Endometrial microvascular endothelial cells (primary cell): ENCODE results near the gene ASS1. TPM values are rescaled to one million over a fixed set of nuclear protein-coding genes. Genes with fewer than 3 reads are reported as not detected.

Experiments used
- in situ Hi-C: cut with HindIII; loops from 2 replicates; pipeline ENCODE4 v1.10.0; 2017; ENCODE audit warnings: low sequenced_read_pairs, low pct_unique_long_range_greater_than_20kb; ENCODE audit errors: inconsistent ontology term
- total RNA-seq: library from RNA; depleted of rRNA; stranded (reverse); fragments of >200 nt; gene quantifications from one replicate; pipeline ENCODE4 v1.2.3, GENCODE V29; 2015; ENCODE audit errors: inconsistent ontology term

Gene ASS1
- total RNA-seq, 1 donor from 2014 or later: 0.93 TPM

- in situ Hi-C loops: no loop called here
Measured at GRCh38 chr9:130448771-130449603, 4.2 kb downstream of the ASS1 start.

- in situ Hi-C loops: no loop called here
Measured at GRCh38 chr9:130450344-130451003, 5.7 kb downstream of the ASS1 start.

DNA sequence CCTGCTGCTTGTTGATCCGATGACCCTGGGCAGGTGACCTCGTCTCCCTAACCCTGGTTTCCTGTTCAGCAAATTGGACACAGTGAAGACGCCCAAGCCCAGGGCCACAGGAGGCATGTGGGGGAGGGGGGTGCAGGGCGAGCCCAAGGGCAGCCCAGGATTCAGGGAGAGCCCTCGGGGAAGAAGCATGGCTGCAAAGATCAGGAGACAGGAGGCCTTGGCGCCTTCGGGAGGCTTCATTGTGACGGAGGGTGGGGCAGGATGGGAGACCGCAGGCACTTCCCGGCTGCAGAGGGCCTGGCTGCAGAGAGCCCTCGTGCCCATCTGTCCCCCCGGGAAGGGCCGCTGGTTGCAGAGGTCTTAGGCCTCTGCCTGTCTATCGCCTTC is 6.2 kb downstream of the ASS1 start:
- in situ Hi-C loops: no loop called here

GRCh38 chr9:130451509-130452388 is 7.0 kb downstream of the ASS1 start:
- in situ Hi-C loops: no loop called here

DNA sequence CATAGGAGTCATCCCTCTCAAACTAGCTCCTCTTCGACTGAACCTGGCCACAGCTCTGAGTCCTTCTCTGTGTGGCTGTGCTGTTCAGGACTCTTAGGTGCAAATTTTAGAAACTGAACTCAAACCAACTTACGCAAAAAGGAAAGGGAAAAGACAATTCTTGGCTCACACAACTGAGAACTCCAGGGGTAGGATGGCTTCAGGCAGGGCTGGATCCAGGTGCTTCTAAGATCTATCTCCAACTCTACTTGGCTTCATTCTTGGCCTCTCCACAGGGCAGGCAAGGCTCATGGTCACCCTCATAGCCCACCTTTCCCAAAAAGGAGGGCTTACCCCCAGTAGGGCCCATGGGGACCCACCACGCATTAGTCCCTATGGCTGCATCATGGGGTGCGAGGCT is 8.1 kb downstream of the ASS1 start:
- in situ Hi-C loops: no loop called here

GRCh38 chr9:130453487-130453886 is 8.7 kb downstream of the ASS1 start:
- in situ Hi-C loops: no loop called here

- in situ Hi-C loops: no loop called here
Measured at GRCh38 chr9:130454096-130454811, 9.5 kb downstream of the ASS1 start.

DNA sequence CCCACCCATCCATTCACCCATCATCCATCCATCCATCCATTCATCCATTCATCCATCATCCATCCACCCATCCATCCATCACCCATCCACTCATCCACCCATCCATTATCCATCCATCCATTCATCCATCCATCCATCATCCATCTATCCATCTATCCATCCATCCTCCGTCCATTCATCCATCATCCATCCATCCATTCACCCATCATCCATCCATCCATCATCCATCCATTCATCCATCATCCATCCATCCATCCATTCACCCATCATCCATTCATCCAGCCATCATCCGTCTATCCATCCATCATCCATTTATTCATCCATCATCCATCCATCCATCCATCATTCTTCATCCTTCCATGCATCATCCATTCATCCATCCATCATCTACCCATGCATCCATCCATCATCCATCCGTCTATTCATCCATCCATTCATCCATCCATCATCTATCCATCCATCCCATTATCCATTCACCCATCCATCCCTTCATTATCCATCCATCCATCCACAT is 10.1 kb downstream of the ASS1 start:
- in situ Hi-C loops: no loop called here

DNA sequence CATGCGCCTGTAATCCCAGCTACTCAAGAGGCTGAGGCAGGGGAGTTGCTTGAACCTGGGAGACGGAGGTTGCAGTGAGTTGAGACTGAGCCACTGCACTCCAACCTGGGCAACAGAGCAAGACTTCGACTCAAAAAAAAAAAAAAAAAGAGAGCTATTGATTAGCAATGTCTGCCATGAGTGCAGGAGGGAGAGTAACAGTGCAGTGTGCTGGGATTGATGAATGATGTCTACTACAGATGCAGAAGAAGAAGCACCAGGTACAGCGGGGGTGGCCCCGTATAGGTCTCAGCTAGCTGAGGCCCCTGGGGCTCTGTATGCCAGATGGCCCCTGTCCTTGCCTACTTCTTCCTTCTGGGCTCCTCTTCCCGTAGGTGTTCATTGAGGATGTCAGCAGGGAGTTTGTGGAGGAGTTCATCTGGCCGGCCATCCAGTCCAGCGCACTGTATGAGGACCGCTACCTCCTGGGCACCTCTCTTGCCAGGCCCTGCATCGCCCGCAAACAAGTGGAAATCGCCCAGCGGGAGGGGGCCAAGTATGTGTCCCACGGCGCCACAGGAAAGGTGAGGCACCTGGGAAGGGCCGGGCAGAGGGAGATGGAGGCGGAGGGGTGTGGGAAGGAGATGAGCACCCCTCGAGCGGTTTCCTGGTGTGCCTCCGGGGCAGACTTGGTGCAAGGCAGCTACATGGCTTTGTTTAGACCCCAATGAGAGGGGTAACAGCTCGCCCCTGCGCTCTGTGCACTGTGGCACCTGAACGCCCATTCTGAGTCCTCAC is 13.5 kb downstream of the ASS1 start:
- in situ Hi-C loops: no loop called here

- in situ Hi-C loops: no loop called here
Measured at GRCh38 chr9:130458804-130459067, 14.0 kb downstream of the ASS1 start.

DNA sequence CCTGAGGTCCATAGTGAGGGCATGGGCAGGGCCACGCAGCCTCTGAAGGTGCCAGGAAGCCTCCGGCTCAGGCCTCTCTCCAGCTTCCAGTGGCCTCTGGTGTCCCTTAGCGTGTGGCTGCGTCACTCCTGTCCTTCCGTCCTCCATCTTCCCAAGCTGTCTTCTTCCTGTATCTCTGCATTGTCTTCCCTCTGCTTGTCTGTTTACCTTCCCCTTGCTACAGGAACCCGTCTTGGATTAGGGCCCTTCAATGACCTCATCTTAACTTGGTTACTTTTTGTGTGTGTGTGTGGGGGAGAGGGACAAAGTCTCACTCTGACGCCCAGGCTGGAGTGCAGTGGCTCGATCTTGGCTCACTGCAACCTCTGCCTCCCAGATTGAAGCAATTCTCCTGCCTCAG is 14.4 kb downstream of the ASS1 start:
- in situ Hi-C loops: no loop called here

DNA sequence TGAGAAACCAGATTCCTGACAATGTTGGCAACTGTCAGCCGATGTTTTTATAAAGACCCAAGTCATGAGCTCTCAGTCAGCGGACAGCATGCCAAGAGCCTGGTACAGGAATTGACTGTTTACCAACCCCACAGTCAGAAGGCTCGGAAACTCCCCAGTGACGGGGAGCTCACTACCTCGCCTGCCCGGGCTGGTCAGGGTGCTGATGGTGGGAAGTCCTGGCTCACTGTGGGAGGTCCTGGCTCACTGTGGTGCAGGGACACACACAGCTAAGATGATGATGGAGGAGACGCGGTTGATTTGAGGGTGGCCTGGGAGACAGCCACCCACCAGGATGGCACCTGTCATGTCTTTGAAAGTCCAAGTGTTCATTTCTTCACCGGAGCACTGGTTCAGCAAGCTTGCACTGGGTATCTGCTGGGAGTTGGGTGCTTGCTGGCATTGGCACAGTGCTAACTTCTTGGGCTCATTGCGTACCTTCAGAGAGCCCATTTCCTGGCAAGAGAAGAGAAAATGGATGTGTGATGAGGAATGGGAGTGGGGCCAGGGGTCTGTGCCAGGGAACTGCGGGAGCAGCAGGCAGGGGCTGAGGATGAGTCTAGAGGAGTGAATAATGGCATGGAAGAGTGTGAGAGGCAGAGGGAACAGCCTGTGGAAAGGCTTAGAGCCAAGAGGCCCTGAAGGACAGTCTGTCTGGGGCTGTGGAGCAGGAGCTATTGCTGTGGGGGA is 15.3 kb downstream of the ASS1 start:
- in situ Hi-C loops: no loop called here

DNA sequence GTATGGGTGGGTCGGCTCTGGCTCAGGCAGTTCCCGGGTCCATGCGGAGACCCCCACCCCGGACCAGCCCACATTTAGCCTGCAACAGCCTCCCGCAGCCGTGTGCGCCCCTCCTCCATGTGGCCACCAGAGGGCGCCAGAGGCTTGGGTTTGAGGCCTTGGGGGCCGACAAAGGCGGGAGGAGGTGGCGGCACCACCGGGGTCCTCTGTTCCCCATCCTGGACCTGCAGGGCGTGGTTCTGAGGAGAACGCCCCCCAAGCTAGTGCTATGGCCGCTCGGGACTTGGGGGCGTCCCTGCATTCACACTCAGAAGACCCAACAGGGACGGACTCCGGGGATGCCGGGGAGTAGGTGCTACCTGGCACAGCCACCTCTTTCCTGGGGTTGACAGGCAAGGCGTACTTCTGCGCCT is 16.5 kb downstream of the ASS1 start:
- in situ Hi-C loops: no loop called here

DNA sequence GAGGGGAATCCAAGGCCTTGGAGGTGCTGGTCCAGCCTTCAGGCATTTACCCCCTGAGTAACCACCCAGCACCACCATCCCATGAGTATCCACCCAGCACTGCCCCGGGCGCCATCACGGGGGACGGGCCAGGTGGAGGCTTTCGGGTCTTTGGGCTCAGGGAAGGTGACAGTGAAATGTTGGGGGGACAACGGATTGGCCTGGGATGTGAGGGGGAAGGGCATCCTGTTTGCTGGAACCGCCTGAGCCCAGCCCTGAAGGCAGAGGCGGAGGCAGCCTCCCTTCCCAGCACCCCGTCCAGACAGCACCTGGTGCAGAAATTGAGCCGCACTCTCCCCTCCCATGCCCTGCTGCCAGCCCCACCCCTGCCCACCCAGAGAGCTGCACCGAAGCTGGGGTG is 17.0 kb downstream of the ASS1 start:
- in situ Hi-C loops: no loop called here

DNA sequence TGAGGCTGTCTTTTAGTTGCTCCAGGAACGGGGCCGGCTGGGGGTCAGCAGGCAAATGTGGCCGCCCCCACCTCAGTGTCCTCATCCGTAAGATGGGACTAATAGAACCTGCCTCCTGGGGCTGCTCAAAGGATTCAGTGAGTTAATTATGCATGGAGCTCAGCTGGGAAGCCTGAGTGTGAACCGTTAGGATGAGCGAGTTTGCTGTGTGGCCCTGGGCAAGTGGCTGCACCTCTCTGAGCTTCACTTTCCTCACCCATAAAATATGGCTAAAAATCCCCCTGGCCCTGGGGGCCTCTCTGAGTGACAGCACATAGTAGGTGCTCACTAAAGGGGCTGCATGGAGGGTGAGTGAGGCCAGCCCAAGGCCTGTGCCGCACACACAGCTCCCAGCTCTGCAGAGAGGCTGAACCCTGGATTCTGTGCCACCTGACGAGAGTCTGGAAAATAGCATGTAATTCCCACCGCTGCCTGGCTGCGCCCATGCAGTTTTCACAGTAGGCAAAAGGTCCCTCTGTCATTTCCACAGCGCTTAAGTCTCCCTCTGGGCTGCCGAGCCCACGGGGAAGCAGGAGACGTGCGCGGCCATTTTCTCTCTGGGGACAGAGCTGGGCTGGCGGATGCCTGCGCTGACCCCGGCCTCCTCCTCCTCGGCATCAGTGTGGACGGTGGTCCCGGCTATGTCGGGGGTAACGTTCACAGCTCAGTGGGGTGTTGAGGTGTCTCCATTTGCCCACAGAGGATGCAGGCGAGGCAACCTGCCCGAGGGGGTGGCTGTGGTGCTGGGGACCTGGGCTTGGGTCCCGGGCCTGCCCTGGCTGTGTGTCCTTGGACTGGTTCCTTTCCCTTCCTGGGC is 18.2 kb downstream of the ASS1 start:
- in situ Hi-C loops: no loop called here

DNA sequence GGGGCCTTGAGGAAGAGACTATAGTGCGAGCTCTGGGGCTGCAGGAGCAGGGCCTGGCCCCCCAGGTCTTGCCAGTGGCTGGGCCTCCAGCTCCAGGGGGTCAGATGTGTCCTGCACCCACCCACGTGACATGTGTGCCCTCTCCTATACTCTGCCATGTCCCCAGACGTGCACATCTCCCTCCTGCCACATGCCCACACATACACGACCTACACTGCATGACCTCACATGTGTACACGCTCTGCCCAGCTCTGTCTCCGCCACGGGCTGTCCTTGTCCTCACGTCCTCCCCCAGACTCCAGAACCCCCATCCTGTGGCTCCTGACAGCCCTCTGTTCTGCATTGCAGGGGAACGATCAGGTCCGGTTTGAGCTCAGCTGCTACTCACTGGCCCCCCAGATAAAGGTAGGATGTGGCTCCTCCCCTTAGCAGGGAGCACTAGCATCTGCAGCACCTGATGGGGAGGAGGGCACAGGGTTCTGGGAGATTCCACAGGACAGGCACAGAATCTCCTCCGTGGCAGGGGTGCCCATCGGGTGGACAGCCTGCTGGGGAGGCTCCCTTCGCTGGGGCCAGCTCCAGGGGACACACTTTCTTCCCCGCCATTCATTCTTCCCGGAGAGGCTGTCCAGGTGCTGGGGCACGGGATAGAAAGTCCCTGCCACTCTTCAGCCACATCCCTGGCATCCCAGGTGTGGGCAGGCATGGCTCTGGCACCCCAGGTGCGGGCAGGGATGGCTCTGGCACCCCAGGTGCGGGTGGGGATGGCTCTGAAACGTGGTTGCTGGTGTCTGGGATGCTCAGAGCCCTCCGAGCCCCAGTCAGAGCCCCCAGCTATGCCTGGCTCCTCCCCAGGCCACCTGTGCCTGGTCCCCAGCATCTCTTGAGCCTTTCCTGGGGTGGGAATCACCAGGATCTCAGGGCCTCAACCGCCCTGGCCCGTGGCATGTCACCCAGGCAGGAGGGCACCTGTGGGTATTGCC is 19.3 kb downstream of the ASS1 start:
- in situ Hi-C loops: no loop called here
